SK-N-MC (cell line): Measurements from ENCODE around the gene BTRC.

Experiments used
- EZH2 ChIP-seq: fragments of 200-600 bp; sonication (generic); IDR thresholded peaks from one replicate; pipeline ENCODE4 v1.6.1; 2017; ENCODE audit warnings: antibody characterized with exemption
- FOXP2 ChIP-seq: optimal IDR thresholded peaks from 2 replicates; pipeline ENCODE3; 2011; ENCODE audit warnings: mild to moderate bottlenecking, moderate library complexity; ENCODE audit not compliant: insufficient read depth; ENCODE audit errors: extremely low read length, control extremely low read depth
- POLR2AphosphoS5 ChIP-seq: IDR thresholded peaks from 2 replicates; pipeline ENCODE4 v1.6.1; 2012; ENCODE audit warnings: mild to moderate bottlenecking, low read depth, low read length, borderline replicate concordance

DNA sequence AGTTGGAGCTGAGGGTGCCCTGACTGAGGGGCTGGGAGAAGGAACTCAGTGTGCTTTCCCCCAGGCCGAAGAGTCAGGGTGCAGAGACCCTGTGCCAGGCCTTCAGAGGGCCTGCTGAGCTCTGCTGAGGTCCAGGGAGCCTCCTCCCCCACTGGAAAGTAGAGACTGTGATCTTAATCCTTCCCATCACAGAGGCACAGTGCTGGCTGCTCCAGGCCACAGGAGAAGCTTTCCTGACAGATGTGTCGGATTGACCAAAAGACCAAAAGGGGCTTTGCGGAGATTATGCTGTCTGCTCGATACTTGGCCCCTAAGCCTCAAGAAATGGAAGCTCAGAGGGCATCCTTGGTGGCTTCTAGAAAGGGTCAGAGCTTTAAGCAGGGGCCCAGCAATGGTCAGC is 32.9 kb upstream of the BTRC start:
- TF ChIP-seq EZH2 (no peak), POLR2AphosphoS5 (no peak), FOXP2 (no peak)
